ENCODE results near the gene TTBK2.

GRCh38 chr15:42929306-42929848, 8.8 kb upstream of the TTBK2 start:
- TF ChIP-seq CTCF (IDR thresholded peaks at IDR 0.05) (no peak), ZFX (IDR thresholded peaks at IDR 0.05; ENCODE audit: borderline replicate concordance) (no peak)

All from 22Rv1 (cell line).